GM12878 (cell line): ENCODE data around the gene PLAC8.

Source experiments
- EZH2 ChIP-seq: IDR thresholded peaks from 2 replicates; pipeline ENCODE4 v1.6.1; 2012; ENCODE audit warnings: low read depth, mild to moderate bottlenecking, control low read depth, inconsistent platforms, low read length, borderline replicate concordance; ENCODE audit not compliant: control insufficient read depth
- PAX8 ChIP-seq: fragments of 450-650 bp; IDR thresholded peaks from 2 replicates; pipeline ENCODE4 v1.6.1; 2017; ENCODE audit warnings: mild to moderate bottlenecking, moderate library complexity
- POLR2A ChIP-seq: IDR thresholded peaks from 2 replicates; pipeline ENCODE4 v1.6.1; 2011; ENCODE audit warnings: low read depth, mild to moderate bottlenecking, low read length
- POLR2AphosphoS5 ChIP-seq: IDR thresholded peaks from 2 replicates; pipeline ENCODE4 v1.6.1; 2011; ENCODE audit warnings: mild to moderate bottlenecking, low read length, inconsistent platforms
- SMC3 ChIP-seq: IDR thresholded peaks from 2 replicates; pipeline ENCODE4 v1.6.1; 2011; ENCODE audit warnings: low read length, improper control_type of control experiment, borderline replicate concordance
- STAT3 ChIP-seq: IDR thresholded peaks from 2 replicates; pipeline ENCODE4 v1.6.1; 2011; ENCODE audit warnings: low read depth, low read length, improper control_type of control experiment
- TARDBP ChIP-seq: IDR thresholded peaks from 2 replicates; pipeline ENCODE4 v1.6.1; 2016; ENCODE audit warnings: borderline replicate concordance
- YY1 ChIP-seq: IDR thresholded peaks from 2 replicates; pipeline ENCODE4 v1.6.1; 2011; ENCODE audit warnings: low read depth, mild to moderate bottlenecking, low read length
- ZNF274 ChIP-seq: IDR thresholded peaks from one replicate; pipeline ENCODE4 v1.8.0; 2011; ENCODE audit not compliant: insufficient read length, insufficient read depth
- TF ChIP-seq, protein P1 (sequence below), 3 experiments: IDR thresholded peaks in 2 of 3; conservative IDR thresholded peaks in 1 of 3; 2 replicates each; pipeline ENCODE4 v1.5.1; 2011; ENCODE audit warnings: low read depth in 3 of 3, low read length in 3 of 3, mild to moderate bottlenecking in 3 of 3, control low read depth in 2 of 3, moderate library complexity in 2 of 3, inconsistent platforms in 1 of 3, mixed read lengths in 1 of 3; ENCODE audit not compliant: control insufficient read depth in 2 of 3, insufficient read depth in 1 of 3; ENCODE audit errors: extremely low read depth in 1 of 3
- TF ChIP-seq, protein P2 (sequence below): fragments of 450-650 bp; IDR thresholded peaks from 2 replicates; pipeline ENCODE4 v1.6.1; 2017; ENCODE audit warnings: antibody characterized with exemption, mild to moderate bottlenecking, moderate library complexity
- TF ChIP-seq, protein P3 (sequence below): fragments of 450-650 bp; IDR thresholded peaks from 2 replicates; pipeline ENCODE4 v1.6.1; 2016; ENCODE audit warnings: mild to moderate bottlenecking, moderate library complexity, borderline replicate concordance
- TF ChIP-seq, protein P4 (sequence below): fragments of 450-650 bp; IDR thresholded peaks from 2 replicates; pipeline ENCODE4 v1.6.1; 2017; ENCODE audit warnings: mild to moderate bottlenecking

DNA sequence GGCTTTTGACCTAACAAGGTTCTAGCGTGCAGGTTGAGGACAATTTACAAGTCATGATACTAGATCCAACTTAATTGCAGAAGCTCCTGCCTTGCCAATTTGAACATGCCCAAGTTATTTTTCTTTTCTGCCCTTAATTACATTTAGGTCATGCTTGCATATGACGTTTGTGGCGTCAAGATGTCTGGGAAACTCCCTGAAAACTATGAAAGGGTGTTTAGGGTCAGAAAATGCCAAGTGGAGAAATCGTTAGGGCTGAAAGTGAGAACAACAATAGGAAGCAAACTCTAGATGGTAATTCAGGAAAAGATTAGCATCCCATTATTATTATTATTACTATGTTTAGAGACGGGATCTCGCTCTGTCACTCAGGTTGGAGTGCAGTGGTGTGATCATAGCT lies 38.2 kb upstream of the PLAC8 start:
- TF ChIP-seq POLR2A = no peak
- TF ChIP-seq, protein P1, sequence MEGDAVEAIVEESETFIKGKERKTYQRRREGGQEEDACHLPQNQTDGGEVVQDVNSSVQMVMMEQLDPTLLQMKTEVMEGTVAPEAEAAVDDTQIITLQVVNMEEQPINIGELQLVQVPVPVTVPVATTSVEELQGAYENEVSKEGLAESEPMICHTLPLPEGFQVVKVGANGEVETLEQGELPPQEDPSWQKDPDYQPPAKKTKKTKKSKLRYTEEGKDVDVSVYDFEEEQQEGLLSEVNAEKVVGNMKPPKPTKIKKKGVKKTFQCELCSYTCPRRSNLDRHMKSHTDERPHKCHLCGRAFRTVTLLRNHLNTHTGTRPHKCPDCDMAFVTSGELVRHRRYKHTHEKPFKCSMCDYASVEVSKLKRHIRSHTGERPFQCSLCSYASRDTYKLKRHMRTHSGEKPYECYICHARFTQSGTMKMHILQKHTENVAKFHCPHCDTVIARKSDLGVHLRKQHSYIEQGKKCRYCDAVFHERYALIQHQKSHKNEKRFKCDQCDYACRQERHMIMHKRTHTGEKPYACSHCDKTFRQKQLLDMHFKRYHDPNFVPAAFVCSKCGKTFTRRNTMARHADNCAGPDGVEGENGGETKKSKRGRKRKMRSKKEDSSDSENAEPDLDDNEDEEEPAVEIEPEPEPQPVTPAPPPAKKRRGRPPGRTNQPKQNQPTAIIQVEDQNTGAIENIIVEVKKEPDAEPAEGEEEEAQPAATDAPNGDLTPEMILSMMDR (IDR thresholded peaks at IDR 0.05 in 2 of 3, conservative IDR thresholded peaks at IDR 0.05 in 1 of 3; ENCODE audit: control insufficient read depth in 2 of 3, extremely low read depth in 1 of 3, insufficient read depth in 1 of 3, low read depth in 3 of 3, low read length in 3 of 3) = no peak
- TF ChIP-seq POLR2AphosphoS5 = no peak
- no peak for TF ChIP-seq EZH2
- TF ChIP-seq, protein P2, sequence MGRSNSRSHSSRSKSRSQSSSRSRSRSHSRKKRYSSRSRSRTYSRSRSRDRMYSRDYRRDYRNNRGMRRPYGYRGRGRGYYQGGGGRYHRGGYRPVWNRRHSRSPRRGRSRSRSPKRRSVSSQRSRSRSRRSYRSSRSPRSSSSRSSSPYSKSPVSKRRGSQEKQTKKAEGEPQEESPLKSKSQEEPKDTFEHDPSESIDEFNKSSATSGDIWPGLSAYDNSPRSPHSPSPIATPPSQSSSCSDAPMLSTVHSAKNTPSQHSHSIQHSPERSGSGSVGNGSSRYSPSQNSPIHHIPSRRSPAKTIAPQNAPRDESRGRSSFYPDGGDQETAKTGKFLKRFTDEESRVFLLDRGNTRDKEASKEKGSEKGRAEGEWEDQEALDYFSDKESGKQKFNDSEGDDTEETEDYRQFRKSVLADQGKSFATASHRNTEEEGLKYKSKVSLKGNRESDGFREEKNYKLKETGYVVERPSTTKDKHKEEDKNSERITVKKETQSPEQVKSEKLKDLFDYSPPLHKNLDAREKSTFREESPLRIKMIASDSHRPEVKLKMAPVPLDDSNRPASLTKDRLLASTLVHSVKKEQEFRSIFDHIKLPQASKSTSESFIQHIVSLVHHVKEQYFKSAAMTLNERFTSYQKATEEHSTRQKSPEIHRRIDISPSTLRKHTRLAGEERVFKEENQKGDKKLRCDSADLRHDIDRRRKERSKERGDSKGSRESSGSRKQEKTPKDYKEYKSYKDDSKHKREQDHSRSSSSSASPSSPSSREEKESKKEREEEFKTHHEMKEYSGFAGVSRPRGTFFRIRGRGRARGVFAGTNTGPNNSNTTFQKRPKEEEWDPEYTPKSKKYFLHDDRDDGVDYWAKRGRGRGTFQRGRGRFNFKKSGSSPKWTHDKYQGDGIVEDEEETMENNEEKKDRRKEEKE = no peak
- TF ChIP-seq, protein P3, sequence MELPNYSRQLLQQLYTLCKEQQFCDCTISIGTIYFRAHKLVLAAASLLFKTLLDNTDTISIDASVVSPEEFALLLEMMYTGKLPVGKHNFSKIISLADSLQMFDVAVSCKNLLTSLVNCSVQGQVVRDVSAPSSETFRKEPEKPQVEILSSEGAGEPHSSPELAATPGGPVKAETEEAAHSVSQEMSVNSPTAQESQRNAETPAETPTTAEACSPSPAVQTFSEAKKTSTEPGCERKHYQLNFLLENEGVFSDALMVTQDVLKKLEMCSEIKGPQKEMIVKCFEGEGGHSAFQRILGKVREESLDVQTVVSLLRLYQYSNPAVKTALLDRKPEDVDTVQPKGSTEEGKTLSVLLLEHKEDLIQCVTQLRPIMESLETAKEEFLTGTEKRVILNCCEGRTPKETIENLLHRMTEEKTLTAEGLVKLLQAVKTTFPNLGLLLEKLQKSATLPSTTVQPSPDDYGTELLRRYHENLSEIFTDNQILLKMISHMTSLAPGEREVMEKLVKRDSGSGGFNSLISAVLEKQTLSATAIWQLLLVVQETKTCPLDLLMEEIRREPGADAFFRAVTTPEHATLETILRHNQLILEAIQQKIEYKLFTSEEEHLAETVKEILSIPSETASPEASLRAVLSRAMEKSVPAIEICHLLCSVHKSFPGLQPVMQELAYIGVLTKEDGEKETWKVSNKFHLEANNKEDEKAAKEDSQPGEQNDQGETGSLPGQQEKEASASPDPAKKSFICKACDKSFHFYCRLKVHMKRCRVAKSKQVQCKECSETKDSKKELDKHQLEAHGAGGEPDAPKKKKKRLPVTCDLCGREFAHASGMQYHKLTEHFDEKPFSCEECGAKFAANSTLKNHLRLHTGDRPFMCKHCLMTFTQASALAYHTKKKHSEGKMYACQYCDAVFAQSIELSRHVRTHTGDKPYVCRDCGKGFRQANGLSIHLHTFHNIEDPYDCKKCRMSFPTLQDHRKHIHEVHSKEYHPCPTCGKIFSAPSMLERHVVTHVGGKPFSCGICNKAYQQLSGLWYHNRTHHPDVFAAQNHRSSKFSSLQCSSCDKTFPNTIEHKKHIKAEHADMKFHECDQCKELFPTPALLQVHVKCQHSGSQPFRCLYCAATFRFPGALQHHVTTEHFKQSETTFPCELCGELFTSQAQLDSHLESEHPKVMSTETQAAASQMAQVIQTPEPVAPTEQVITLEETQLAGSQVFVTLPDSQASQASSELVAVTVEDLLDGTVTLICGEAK = no peak
- no peak for TF ChIP-seq YY1
- no peak for TF ChIP-seq TARDBP
- TF ChIP-seq SMC3 = no peak
- no peak for TF ChIP-seq PAX8
- TF ChIP-seq STAT3 = no peak
- TF ChIP-seq, protein P4, sequence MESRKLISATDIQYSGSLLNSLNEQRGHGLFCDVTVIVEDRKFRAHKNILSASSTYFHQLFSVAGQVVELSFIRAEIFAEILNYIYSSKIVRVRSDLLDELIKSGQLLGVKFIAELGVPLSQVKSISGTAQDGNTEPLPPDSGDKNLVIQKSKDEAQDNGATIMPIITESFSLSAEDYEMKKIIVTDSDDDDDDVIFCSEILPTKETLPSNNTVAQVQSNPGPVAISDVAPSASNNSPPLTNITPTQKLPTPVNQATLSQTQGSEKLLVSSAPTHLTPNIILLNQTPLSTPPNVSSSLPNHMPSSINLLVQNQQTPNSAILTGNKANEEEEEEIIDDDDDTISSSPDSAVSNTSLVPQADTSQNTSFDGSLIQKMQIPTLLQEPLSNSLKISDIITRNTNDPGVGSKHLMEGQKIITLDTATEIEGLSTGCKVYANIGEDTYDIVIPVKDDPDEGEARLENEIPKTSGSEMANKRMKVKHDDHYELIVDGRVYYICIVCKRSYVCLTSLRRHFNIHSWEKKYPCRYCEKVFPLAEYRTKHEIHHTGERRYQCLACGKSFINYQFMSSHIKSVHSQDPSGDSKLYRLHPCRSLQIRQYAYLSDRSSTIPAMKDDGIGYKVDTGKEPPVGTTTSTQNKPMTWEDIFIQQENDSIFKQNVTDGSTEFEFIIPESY = no peak
- TF ChIP-seq ZNF274 = no peak
